HT-29 (cell line): ENCODE data around the gene TPK1. TPM values are rescaled to one million over a fixed set of nuclear protein-coding genes. Genes with fewer than 3 reads are reported as not detected.
A peak's percentile ranks its signal among the peaks of the same experiment; 100 is the strongest.
"Not testable (repeated sequence)": the region's sequence is repeated elsewhere in the genome, so short reads cannot be mapped to it uniquely, and the experiment has no call there.

ENCODE experiments used
- DNase-seq: peaks from one replicate; pipeline ENCODE4 v3.0.0-alpha.2; 2015; ENCODE audit warnings: low spot score
- total RNA-seq: library from RNA; depleted of rRNA; stranded (reverse); fragments of >200 nt; shearing (Covaris generic); gene quantifications from 2 replicates; pipeline ENCODE4 v1.2.3, GENCODE V29; 2014

The TPK1 gene
- total RNA-seq, 1 experiment from 2014 or later: 1.4 TPM

DNA sequence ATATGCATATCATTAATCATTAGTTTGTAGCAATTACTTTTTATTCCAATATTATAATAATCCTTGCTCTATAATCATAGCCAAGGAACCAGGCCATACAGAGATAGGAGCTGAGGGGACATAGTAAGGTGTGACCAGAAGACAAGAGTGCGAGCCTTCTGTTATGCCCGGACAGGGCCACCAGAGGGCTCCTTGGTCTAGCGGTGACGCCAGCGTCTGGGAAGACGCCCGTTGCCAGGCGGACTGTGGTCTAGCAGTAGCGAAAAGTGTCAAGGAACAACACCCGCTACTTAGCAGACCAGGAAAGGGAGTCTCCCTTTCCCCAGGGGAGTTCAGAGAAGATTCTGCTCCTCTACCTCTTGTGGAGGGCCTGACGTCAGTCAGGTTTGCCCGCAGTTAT, 109.0 kb downstream of the TPK1 start:
- not testable (repeated sequence) for DNase-seq

DNA sequence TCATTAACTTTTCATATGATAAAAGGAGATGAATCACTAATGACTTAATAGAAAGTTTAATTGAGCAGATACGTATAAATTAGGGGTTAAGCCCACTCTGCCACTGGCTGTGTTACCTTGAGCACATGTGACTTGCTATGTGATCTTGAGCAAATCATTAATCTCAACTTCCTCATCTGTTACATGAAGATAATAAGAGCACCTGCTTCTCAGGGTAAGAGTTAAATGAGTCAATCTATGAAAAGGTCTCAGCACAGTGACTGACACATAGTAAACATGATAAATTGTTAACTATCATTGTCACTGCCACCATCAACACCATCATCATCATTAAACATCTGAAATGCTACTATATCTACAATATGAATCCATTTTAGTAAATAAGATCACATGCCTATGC, 110.8 kb downstream of the TPK1 start:
- DNase-seq: no peak

DNA sequence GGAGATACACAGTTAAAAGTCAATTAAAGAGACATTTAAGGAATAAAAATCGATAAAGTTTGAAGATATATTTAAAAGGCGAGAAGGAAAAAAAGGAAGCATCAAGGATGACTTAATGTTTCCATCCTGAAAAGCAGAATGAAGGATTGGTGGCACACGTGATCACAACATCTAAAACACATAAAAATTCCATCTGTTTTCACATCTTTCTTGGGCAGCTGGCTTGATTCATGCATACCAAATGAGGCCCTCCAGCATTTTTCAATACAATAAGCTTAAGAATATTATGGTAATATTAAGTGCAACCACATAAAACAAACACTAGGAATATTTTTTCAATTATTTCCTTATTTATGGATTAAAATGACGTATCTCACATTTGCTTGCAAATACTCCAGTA, 112.6 kb downstream of the TPK1 start:
- DNase-seq: no peak

DNA sequence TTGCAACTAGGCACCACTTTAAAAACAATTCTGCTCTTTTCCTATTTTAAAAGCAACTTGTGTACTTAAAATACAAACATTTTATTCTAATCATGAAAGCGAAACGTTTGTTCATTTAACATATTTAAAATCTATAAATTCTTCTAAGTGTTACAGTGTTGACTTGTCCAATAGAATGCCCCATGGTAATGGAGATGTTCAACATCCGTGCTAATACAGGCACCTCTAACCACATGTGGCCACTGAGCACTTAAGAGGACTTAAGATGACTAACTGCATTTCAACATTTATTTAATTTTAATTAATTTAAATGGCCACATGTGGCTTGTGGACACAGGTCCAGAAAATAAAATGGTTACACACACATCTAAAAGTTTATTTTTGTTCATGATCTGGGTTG, 115.1 kb downstream of the TPK1 start:
- no peak for DNase-seq

DNA sequence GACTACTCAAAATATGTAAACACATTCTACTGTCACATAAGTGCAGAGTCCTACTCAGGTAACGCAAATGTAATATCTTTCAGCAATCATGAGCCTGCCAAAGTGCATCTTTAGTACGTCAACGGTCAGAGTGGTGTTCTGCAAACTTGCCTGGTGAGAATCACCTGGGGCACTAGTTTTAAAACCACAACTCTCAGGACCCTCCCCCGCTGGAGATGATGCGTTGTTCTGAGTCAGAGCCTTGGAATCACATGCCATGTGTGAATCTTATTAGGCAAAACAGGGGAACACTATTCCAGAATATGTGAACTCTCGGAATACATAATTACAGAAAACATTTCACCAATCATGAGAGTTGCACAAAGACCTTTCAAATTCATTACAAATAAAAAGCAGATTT, 115.7 kb downstream of the TPK1 start:
- DNase-seq: no peak

DNA sequence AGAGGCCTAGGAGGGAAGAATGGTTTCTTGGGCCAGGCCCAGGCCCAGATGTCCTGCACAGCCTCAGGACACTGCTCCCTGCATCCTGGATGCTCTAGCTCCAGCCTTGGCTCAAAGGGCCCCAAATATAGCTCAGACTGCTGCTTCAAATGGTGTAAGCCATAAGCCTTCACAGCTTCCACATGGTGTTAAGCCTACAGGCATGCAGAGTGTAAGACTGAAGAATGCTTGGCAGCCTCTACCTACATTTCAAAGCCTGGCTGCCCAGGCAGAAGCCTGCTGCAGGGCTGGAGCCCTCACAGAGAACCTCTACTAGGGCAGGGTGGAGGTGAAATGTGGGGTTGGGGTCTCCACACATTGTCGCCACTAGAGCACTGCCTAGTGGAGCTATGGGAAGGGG, 118.1 kb downstream of the TPK1 start:
- DNase-seq: no peak

DNA sequence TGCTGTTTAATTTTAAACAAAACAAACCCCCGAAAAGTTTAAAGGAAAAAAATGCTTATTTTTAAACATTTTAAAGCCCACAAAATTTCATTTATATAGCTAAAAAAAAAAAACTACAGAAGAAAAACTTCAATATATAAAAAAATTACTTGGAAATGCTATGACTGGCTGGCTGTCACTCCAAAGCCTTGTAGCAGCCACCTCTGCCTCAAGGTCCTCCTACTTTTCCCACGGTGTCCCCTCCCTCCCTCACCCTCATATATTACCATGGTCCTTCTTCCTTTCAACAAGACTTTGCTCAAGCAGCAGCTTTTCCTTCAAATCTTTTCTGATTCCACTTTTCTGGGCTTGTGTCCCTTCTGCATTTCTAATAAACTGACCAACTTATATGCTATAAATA, 122.0 kb downstream of the TPK1 start:
- no peak for DNase-seq

DNA sequence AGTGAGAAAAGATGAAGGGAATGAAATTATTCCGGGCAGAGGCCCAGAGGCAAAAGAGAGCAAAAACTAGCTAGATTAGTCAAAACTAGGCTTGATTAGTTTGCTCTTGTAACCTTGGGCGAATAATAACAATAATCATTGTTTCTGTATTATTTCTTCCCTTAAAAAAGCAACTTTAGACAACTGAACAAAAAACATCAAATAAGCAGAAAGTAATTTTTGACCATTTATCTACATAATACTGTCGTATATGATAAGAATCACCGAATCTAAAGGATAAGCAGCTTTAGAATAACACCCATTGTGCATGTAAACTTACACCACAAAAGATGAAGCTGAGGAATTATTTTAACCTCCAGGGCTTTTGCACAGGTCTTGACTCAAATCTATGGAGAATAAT, 125.1 kb downstream of the TPK1 start:
- DNase-seq: no peak

DNA sequence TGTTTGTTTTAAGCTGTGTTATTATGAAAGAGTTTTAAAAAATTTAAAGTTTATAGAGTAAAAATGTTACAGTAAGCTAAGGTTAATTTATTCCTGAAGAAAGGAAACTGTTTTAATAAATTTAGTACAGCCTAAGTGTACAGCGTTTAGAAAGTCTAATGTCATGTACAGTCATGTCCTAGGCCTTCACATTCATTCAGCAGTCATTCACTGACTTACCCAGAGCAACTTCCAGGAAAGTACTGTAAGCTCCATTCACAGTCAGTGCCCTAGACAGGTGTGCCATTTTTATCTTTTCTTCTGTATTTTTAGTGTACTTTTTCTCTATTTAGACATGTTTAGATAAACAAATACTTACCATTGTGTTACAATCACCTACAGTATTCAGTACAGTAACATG, 126.8 kb downstream of the TPK1 start:
- DNase-seq: no peak

DNA sequence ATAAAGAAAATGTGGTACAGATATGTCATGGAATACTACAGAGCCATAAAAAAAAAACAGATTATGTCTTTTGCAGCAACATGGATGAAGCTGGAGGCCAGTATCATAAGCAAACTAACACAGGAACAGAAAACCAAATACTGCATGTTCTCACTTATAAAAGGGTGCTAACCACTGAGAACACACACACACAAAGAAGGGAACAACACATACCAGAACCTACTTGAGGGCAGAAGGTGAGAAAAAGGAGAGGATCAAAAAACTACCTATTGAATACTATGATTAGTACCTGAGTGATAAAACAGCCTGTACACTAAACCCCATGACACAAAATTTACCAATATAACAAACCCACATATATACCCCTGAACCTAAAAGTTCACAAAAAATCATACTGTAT, 144.6 kb downstream of the TPK1 start:
- DNase-seq: no peak

DNA sequence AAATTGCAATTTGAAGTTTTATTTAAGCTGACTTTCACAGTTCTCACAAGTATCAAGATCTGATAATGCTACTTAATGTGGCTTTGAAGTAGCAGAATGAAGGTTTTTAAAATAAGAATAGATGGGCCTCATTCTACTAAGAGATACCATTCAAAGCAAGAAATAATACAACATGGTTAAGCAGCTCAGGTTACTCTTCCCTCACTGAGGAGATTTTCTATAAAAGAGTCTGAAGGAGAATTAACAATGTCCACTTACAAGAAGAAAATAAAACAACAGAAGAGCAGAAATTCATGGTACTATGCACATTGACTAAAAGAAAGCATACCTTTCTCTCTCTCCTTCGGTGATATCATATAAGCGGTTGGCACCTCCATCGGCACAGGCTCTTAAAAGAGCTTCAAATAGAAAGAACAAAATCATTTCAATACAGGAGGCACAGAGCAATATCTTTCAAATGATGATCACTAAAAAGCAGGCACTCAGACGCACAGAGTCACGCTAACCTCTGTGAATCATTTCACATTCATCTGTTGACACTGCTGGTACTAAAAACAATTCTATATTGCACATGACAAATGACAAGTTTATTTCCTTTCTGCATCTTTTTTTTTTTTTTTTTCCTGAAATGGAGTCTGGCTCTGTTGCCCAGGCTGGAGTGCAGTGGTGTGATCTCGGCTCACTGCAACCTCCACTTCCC, 153.1 kb downstream of the TPK1 start:
- DNase-seq: no peak

DNA sequence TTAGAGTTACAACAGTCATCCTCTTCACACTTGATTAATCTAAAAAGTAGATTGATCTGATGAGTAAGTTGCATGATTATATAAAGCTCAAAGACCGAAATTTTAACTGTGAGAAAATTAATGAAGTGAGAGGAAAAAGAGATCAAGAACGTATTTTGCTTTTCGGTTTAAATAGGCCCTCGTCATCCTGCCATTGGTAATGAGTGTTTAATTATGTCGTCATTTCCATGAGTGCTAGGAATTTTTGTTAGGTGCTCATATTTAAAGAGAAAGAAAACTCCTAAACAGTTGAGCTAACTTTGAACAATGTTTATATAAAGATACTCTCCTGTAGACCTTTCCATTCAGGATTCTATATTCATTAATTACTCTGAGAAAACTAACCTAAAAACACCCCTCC, 159.4 kb downstream of the TPK1 start:
- DNase-seq: no peak

DNA sequence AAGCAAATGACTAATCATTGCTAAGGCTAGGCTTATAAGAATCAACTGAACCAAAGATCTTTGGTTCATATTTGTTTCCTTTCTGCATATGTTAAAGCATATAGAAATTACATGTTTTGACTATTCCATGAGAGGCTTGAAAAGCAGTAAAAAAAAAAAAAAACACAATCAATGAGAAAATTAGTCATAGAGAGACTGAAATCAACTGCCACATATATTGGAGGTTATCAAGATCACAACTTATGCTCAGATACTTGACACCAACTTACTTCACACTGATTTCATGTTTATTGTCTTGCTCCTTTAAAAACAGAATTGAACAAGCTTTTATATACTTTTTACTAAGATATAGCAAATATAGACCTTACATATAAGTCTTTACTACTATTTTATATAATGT, 161.3 kb downstream of the TPK1 start:
- no peak for DNase-seq

DNA sequence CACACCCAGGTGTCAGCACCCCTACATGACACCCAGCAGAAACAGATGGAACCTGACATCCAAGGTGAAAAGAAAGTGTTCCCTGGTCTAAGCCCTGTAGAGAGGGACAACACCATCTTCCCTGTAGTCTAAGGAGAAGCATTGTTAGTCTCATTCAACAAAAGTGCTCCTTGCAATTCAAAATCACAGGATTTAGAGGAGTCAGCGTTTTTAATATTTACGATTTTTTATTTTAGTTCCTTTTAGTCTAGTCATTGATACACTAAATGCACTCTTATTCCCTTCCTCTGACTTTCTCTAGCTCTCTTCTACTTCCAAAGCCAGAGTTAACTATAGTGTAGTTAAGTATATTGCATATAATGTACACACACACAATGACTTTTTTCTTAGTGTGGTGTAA, 163.0 kb downstream of the TPK1 start:
- DNase-seq: no peak

DNA sequence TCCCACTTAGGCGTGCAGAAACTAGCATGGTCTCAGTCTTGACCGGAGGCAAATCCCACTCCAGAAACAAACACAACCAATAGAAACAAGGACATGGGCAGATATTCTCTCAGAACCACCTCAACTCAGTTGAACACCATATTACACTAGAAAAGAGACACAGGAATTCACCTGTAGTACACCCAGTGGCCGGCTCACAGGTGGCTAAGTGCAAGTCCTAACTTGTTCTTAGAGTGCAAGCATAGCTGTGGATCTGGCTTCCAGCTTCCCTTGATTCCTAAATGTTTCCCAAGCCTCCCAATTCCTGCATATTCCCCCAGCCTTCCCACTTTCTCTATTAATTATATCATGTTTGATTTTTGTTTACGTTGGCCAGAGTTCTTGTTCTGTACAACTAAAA, 164.4 kb downstream of the TPK1 start:
- no peak for DNase-seq

DNA sequence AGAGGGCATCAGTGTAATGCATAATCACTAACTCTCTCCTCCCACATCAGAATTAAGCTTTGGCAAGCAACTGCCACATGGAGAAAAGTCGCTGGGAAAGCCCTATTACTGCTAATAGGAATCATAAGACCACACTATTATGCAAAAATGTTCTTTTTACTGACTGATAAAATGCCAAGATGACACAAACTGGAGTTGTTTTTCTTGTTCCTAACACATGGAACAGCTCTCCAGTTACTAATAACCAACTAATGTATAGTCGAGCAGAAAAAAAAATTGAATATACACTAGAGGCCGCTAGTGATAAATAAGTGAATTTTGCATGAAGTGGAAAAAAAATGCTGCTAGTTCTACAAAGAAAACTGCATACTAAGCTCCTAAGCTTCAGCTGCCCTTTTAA, 165.6 kb downstream of the TPK1 start:
- peak; percentile 36 for DNase-seq

DNA sequence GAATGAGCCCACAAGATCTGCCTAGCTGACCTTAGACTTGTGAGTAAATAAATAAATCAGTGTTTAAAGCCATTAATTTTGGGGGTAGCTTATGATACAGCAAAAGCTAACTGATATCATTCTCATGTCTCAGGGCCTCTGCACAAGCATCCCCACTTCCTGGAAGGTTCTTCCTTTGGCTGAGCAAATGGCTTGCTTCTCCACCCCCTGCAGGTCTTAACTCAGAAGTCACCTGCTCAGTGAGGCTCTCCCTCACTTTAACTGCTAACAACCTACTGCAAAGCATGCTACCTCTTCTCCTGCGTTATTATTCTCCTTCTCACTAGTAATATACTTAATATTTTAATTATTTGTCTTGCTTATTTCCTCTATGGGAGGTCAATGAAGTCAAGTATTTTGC, 167.3 kb downstream of the TPK1 start:
- no peak for DNase-seq

DNA sequence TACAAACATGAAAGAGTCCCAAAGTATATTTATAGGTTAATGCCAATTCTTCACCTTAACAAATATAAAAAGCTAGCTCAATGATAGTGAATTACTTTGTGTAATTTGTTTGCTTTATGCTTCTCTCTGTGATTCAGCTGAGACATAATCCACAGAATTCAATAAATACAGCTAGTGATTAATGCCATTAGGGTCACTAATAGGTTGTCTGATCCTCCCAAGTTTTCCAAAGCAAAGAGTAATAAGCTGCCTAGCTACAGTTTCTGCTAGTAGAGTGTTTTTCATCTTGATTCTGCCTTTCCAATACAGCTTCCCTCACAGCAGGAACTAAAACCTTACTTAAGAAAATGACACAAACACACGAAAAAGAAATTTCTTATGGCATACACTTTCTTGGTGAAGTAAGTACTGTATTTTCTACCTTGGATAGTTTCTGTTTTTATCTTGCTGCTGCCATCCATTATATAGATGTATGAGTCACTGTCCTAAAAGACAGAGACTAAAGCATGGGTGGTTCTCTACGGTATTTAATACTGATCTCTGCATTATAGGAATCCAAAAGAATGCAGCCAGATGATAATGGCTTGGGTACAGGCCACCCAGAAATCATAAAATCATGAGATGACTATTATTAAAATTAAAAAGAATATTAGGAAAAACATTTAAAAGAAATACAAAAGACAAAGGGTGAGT, 170.0 kb downstream of the TPK1 start:
- DNase-seq: no peak

DNA sequence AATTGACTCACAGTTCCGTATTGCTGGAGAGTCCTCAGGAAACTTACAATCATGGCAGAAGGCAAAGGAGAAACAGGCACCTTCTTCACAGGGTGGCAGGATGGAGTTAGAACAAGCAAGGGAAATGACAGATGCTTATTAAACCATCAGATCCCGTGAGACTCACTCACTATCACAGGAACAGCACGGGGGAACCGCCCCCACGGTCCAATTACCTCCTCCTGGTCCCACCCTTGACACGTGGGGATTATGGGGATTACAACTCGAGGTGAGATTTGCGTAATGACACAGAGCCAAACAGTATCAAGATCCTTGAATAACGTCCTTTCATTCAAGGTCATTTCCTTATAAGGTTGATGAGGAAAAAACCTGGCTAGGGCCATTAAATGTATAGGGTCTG, 176.6 kb downstream of the TPK1 start:
- no peak for DNase-seq

DNA sequence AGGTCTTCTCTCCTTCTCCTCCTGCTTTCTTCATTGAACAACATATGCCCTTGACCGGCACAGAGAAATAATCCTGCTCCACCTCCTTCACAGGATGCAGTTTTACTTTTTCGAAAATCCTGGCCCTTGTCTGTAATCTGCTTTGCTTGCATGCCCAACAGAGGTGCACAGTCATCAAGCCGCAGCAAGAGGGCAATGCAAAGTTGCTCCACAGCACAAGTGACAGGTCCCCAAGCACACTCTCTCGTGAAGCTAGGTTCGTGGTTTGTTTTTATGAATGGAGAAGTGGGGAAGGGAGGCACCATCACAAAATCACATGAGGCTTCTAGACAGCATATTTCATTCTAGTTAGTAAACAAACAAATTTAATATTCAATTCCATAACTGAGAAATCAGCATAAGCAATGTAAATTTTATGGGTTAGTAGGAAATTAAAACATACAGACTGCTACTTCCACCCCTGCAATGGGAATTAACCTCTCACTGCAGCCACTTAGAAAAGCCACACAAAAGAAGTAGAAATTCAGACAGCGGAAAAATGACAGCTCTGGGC, 178.8 kb downstream of the TPK1 start:
- DNase-seq: no peak

DNA sequence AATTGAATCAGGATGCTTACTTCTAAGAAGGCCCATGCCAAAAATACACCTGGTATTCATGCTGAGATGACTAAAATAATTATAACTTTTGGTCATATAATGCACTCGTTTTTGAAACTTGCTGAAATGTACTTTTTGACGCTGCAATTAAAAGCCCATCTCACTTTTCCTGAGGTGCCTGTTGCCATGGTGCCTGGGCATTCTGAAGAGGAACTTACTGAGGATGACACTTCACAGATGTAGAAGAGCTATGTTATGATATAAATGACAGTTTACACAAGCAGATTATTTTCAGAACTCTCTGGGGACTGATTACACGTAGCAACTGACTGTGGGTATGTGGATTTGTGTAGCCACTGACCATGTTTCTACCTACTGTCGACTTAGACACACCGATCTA, 182.4 kb downstream of the TPK1 start:
- no peak for DNase-seq

DNA sequence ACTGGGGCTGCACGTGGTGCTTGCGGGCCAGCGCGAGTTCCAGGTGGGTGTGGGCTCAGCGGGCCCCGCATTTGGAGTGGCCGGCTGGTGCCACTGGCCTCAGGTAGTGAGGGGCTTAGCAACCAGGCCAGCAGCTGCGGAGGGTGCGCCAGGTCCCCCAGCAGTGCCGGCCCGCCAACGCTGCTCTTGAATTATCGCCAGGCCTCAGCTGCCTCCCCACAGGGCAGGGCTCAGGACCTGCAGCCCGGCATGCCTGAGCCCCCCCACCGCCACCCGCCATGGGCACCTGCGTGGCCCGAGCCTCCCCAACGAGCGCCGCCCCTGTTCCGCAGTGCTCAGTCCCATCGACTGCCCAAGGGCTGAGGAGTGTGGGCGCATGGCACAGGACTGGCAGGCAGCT, 185.4 kb downstream of the TPK1 start:
- DNase-seq: no peak

DNA sequence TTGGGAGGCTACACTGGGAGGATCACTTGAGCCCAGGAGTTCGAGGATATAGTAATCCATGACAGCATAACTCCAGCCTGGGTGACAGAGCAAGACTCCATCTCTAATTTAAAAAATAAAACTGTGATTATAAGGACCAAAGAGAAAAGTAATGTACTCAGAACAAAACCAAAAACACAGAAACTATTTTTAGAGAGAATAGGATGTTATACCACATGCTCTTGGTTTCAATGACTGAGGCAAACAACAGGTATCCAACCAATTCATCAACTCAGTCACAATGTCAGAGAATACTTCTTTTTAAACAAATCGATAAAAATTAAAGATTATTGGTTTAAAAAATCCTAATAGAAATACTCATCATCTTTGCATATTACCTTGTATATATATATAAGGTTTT, 186.7 kb downstream of the TPK1 start:
- no peak for DNase-seq
